22Rv1 (cell line): ENCODE measurements around the gene USP24.

Experiments used
- H3K27ac ChIP-seq: fragments of 450-650 bp; 2 replicates; pipeline ENCODE4 v1.5.1; 2017
- ZFX ChIP-seq: fragments of 450-650 bp; IDR thresholded peaks from 2 replicates; pipeline ENCODE4 v1.6.1; 2017; ENCODE audit warnings: antibody characterized with exemption, borderline replicate concordance
- TF ChIP-seq, protein P1 (sequence below): fragments of 450-650 bp; IDR thresholded peaks from 2 replicates; pipeline ENCODE4 v1.5.1; 2017; ENCODE audit warnings: mild to moderate bottlenecking

Gene USP24

DNA sequence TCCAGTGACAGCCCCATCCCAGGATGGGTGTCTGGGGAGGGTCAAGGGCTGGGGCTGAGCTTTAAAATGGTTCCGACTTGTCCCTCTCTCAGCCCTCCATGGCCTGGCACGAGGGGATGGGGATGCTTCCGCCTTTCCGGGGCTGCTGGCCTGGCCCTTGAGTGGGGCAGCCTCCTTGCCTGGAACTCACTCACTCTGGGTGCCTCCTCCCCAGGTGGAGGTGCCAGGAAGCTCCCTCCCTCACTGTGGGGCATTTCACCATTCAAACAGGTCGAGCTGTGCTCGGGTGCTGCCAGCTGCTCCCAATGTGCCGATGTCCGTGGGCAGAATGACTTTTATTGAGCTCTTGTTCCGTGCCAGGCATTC lies 151.6 kb downstream of the USP24 start:
- no peak overlapping the region for H3K27ac ChIP-seq

DNA sequence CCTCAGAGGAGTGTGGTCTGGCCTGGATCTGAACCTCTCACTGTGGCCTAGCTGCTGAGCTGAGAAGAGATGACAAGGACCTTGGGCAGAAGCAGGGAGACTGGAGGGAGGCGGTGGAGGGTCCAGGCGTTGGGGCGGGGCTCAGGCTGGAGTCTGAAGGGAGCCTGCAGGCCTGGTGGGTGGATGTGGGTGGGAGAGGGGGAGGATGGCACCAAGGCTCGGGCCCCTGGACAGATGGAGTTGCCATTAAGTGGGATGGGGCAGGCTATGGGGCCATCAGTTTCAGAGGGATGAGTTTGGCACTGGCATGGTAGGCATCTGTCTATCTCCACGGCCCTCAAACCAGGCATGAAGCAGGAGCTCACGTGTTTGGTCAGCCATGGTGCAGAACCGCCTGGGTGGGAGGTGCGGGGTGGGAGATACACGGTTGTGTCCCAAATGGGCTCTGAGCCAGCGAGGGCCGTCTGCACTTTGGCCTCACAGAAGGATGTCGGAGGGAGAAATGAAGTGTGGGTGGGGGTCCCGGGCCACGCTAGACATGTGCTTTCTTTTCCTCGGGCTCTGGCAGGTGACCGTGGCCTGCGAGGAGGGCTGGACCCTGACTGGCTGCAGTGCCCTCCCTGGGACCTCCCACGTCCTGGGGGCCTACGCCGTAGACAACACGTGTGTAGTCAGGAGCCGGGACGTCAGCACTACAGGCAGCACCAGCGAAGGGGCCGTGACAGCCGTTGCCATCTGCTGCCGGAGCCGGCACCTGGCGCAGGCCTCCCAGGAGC lies 152.2 kb downstream of the USP24 start:
- no peak overlapping the region for H3K27ac ChIP-seq
- TF ChIP-seq, protein P1, sequence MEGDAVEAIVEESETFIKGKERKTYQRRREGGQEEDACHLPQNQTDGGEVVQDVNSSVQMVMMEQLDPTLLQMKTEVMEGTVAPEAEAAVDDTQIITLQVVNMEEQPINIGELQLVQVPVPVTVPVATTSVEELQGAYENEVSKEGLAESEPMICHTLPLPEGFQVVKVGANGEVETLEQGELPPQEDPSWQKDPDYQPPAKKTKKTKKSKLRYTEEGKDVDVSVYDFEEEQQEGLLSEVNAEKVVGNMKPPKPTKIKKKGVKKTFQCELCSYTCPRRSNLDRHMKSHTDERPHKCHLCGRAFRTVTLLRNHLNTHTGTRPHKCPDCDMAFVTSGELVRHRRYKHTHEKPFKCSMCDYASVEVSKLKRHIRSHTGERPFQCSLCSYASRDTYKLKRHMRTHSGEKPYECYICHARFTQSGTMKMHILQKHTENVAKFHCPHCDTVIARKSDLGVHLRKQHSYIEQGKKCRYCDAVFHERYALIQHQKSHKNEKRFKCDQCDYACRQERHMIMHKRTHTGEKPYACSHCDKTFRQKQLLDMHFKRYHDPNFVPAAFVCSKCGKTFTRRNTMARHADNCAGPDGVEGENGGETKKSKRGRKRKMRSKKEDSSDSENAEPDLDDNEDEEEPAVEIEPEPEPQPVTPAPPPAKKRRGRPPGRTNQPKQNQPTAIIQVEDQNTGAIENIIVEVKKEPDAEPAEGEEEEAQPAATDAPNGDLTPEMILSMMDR = no peak

More for the DNA sequence above, 151.6 kb downstream of the USP24 start:
- TF ChIP-seq, protein P1 = no peak
- no peak for TF ChIP-seq ZFX

DNA sequence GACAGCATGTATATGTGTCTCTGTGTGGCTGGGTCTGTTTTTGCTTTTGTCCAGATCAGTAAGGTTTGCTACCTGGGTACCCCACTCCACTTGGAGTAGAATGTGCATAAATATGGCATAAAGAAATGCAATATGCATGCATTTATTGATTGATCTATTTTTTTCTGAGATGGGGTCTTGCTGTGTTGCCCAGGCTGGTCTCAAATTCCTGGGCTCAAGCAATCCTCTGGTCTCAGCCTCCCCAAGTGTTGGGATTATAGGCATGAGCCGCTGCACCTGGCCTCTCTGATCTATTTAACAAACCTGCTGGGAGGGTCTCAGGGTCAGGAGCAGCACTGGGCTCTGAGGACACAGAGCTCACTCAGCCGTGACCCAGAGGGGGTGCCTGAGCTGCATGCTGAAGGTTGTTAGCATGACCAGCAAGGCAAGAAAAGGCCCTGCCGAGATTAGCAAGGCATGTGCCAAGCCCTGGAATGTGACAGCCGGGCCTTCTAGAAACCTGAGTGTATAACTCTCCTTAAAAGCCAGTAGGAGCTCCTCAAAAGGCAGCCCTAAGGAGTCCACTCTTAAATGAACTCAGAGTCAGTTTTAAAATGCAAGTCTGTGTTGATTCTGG lies 153.3 kb downstream of the USP24 start:
- TF ChIP-seq ZFX = no peak
- TF ChIP-seq, protein P1 = no peak
- H3K27ac ChIP-seq = no peak overlapping the region

DNA sequence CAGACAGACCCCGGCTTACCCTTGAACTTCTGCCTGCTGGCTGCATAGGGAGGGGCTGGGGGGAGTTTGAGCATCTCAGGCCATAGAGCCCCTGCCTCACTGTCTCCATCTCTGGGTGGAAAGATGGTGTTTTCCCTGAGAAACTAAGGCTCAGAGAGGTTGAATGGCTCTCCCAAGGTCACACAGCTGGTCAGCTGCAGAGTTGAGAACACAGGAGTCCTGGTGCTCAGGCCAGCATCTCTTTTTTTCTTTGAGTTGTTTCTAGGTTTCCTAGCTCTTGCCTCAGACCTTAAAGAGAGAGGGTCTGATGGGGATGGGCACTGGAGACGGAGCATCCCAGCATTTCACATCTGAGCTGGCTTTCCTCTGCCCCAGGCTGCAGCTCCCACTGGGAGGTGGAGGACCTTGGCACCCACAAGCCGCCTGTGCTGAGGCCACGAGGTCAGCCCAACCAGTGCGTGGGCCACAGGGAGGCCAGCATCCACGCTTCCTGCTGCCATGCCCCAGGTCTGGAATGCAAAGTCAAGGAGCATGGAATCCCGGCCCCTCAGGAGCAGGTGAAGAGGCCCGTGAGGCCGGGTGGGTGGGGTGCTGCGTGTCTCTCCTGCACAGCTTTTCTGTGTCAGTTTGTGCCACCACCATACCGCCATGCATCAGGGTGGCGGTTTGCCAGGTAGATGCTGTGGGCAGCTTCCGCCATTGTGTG lies 154.0 kb downstream of the USP24 start:
- H3K27ac ChIP-seq = no peak overlapping the region

DNA sequence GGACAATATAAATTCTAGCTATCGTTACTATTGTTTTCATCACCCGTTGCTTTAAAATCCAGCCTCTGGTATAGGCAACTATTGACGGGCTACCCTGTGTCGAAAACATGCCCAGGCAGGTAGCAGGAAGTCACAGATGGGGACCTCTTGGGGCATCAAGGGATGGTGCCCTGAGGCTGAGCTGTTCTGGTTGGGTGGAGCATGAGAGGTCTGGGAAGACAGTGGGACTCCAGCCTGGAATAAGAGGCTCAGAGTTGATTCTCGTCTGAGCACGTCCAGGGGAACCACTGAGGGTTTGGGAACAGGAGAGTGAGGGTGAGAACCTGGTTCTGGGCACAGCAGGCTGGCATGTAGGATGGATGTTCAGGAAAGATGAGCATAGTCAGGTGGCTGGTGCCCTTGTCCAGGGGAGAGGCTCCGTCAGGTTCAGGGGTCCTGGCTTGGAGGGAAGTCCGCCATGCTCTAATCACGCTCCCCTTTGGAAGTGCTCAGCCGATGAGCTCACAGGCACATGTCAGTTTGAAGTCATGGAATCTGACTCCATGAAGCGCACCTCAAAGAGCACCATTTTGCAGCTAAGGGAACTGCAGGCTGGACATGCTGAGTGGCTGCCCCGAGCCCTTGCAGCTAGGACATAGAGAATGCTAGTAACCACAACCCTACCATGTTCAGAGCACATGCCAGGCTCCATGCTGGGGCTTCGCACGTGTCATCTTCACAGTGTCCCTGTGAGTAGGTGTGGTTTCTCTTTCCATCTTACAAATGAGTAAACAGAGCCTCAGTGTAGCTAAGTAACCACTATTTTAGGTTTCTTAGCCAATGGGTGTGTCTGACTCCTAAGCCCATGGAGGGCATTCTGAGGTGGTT lies 154.8 kb downstream of the USP24 start:
- H3K27ac ChIP-seq = no peak overlapping the region
- TF ChIP-seq, protein P1 = no peak
- TF ChIP-seq ZFX = no peak

More for the DNA sequence above, 154.0 kb downstream of the USP24 start:
- TF ChIP-seq, protein P1 = no peak
- TF ChIP-seq ZFX = no peak

DNA sequence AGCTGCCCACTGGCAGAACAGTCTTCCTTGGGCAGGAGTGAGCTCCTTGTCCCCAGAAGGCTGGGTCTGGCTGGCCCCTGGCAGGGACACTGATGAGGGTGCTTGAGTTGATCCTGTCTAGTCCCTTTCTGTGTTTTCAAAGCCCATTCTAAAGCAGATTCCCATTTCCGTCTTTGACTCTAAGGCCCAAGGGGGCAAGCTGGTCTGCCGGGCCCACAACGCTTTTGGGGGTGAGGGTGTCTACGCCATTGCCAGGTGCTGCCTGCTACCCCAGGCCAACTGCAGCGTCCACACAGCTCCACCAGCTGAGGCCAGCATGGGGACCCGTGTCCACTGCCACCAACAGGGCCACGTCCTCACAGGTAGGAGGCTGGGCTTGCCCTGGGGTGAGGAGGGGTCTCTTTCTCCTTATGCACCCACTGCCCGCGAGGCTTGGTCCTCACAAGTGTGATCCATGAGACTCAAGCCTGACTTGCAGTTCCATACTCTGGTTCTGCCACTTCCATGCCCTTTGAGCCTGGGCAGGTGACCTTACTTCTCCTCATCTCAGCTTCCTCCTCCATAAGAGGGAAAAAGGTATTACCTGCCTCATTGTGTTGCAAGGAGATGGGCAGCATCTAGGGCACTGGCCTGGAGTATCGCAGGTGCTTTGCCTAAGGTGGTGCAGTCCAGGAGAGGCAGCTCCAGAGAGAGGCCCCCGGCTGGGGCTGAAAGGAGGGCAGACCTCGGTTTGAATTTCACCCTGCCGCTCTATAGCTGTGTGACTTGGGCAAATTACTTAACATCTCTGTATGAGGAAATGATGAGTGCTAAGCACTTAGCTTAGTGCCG lies 155.6 kb downstream of the USP24 start:
- no peak overlapping the region for H3K27ac ChIP-seq
- TF ChIP-seq ZFX = no peak
- TF ChIP-seq, protein P1 = no peak
